SK-N-SH (cell line): ENCODE results near the gene ERI3. TPM values are rescaled to one million over a fixed set of nuclear protein-coding genes. Genes with fewer than 3 reads are reported as not detected.

ENCODE experiments used
- CTCF ChIA-PET: fragments of 300-600, 350-600 bp; formaldehyde crosslinking; extraction: SDS; loops from one replicate; lab custom pipeline; 2021; lab: Yijun Ruan, JAX
- POLR2A ChIA-PET: fragments of 350-600 bp; sonication (Branson Sonifier 250); formaldehyde crosslinking; extraction: SDS; loops from one replicate; lab custom pipeline; 2020; ENCODE audit warnings: antibody characterized with exemption, inconsistent platforms; lab: Yijun Ruan, JAX
- DNase-seq: peaks from one replicate; pipeline ENCODE4 v3.0.0; 2012
- H2AFZ ChIP-seq: fragments of 200-600 bp; sonication (generic); 2 replicates; pipeline ENCODE4 v1.8.1; 2016; ENCODE audit warnings: antibody characterized with exemption, mild to moderate bottlenecking, low read depth
- H3F3A ChIP-seq: fragments of 200-600 bp; sonication (generic); replicated peaks from 2 replicates; pipeline ENCODE3; 2016; ENCODE audit warnings: antibody characterized with exemption, mild to moderate bottlenecking; ENCODE audit not compliant: insufficient read depth
- H3K27ac ChIP-seq, 2 experiments: fragments of 200-500 bp in 1 of 2; fragments of 200-600 bp in 1 of 2; sonication (Bioruptor generic) in 1 of 2; sonication (generic), shearing (Covaris generic) in 1 of 2; 2 replicates each; pipeline versions ENCODE4 v1.5.1 to v1.6.1; 2014 to 2016; ENCODE audit warnings: low read depth in 2 of 2, inconsistent platforms in 1 of 2, low read length in 1 of 2, mild to moderate bottlenecking in 1 of 2, mixed read lengths in 1 of 2
- H3K27me3 ChIP-seq: fragments of 200-600 bp; sonication (generic), shearing (Covaris generic); 2 replicates; pipeline ENCODE4 v1.6.1; 2016; ENCODE audit warnings: mixed run types; ENCODE audit not compliant: insufficient read depth
- H3K36me3 ChIP-seq, 2 experiments: fragments of 200-500 bp in 1 of 2; fragments of 200-600 bp in 1 of 2; sonication (Bioruptor generic) in 1 of 2; sonication (generic) in 1 of 2; replicated peaks in 1 of 2; 2 replicates each; pipeline versions ENCODE3 to v1.5.1; 2014 to 2016; ENCODE audit warnings: low read length in 1 of 2, mild to moderate bottlenecking in 1 of 2; ENCODE audit not compliant: insufficient read depth in 2 of 2, control insufficient read depth in 1 of 2
- H3K4me1 ChIP-seq, 2 experiments: fragments of 200-500 bp in 1 of 2; fragments of 200-600 bp in 1 of 2; sonication (Bioruptor generic) in 1 of 2; sonication (generic), shearing (Covaris generic) in 1 of 2; 2 replicates each; pipeline versions ENCODE4 v1.5.1 to v1.6.1; 2014 to 2016; ENCODE audit warnings: low read depth in 1 of 2, low read length in 1 of 2, mixed run types in 1 of 2; ENCODE audit not compliant: insufficient read depth in 2 of 2, control insufficient read depth in 1 of 2
- H3K4me2 ChIP-seq: fragments of 200-600 bp; sonication (generic), shearing (Covaris generic); 2 replicates; pipeline ENCODE4 v1.6.1; 2017; ENCODE audit warnings: mixed run types
- H3K4me3 ChIP-seq, 2 experiments: fragments of 200-500 bp in 1 of 2; fragments of 200-600 bp in 1 of 2; sonication (Bioruptor generic) in 1 of 2; sonication (generic), shearing (Covaris generic) in 1 of 2; 2 replicates each; pipeline versions ENCODE4 v1.5.1 to v1.8.1; 2014 to 2016; ENCODE audit warnings: low read depth in 2 of 2, inconsistent platforms in 1 of 2, low read length in 1 of 2, mild to moderate bottlenecking in 1 of 2, mixed read lengths in 1 of 2, moderate library complexity in 1 of 2
- H3K79me2 ChIP-seq: fragments of 200-600 bp; sonication (generic); 2 replicates; pipeline ENCODE4 v1.8.1; 2017; ENCODE audit warnings: mild to moderate bottlenecking; ENCODE audit not compliant: insufficient read depth
- H3K9ac ChIP-seq: fragments of 200-600 bp; sonication (generic); 2 replicates; pipeline ENCODE4 v1.6.1; 2017; ENCODE audit warnings: mixed run types
- H3K9me2 ChIP-seq: fragments of 200-600 bp; sonication (generic); 2 replicates; pipeline ENCODE4 v1.6.1; 2017; ENCODE audit warnings: mixed run types
- H3K9me3 ChIP-seq: fragments of 200-600 bp; sonication (generic); 2 replicates; pipeline ENCODE4 v1.6.1; 2017; ENCODE audit warnings: mixed run types, mild to moderate bottlenecking, moderate library complexity
- H4K20me1 ChIP-seq: fragments of 200-600 bp; sonication (generic); 2 replicates; pipeline ENCODE4 v1.6.1; 2017; ENCODE audit warnings: mild to moderate bottlenecking, mixed run types; ENCODE audit not compliant: insufficient read depth
- ELF1 ChIP-seq: IDR thresholded peaks from 2 replicates; pipeline ENCODE4 v1.4.0; 2012
- EP300 ChIP-seq, 2 experiments: IDR thresholded peaks; 2 replicates each; pipeline versions ENCODE4 v1.4.0 to v1.6.1; 2012; ENCODE audit warnings: borderline replicate concordance in 1 of 2, low read depth in 1 of 2, low read length in 1 of 2
- GABPA ChIP-seq: IDR thresholded peaks from 2 replicates; pipeline ENCODE4 v1.4.0; 2012; ENCODE audit warnings: low read depth, mild to moderate bottlenecking
- GATA2 ChIP-seq: sonication (generic); formaldehyde crosslinking; IDR thresholded peaks from 2 replicates; pipeline ENCODE4 v1.5.0; 2020; ENCODE audit warnings: mild to moderate bottlenecking, missing genetic modification reagents
- MEF2A ChIP-seq: IDR thresholded peaks from 2 replicates; pipeline ENCODE4 v1.4.0; 2012; ENCODE audit warnings: low read depth, borderline replicate concordance
- MXI1 ChIP-seq: IDR thresholded peaks from 2 replicates; pipeline ENCODE4 v1.6.1; 2012; ENCODE audit warnings: mild to moderate bottlenecking, low read depth, low read length, improper control_type of control experiment
- NFIC ChIP-seq: IDR thresholded peaks from 2 replicates; pipeline ENCODE4 v1.4.0; 2012; ENCODE audit warnings: borderline replicate concordance
- NRF1 ChIP-seq: IDR thresholded peaks from 2 replicates; pipeline ENCODE4 v1.6.1; 2012; ENCODE audit warnings: low read depth, mild to moderate bottlenecking, low read length
- POLR2AphosphoS5 ChIP-seq: IDR thresholded peaks from 2 replicates; pipeline ENCODE4 v1.6.1; 2012; ENCODE audit warnings: low read depth, low read length
- RAD21 ChIP-seq: IDR thresholded peaks from 2 replicates; pipeline ENCODE4 v1.6.1; 2012; ENCODE audit warnings: mild to moderate bottlenecking, low read length
- RFX5 ChIP-seq: IDR thresholded peaks from 2 replicates; pipeline ENCODE4 v1.6.1; 2012; ENCODE audit warnings: mild to moderate bottlenecking, improper control_type of control experiment, low read length
- SIN3A ChIP-seq: IDR thresholded peaks from 2 replicates; pipeline ENCODE4 v1.6.1; 2012; ENCODE audit warnings: low read depth, mild to moderate bottlenecking, low read length, moderate library complexity, borderline replicate concordance
- TAF1 ChIP-seq: IDR thresholded peaks from 2 replicates; pipeline ENCODE4 v1.6.1; 2012; ENCODE audit warnings: low read depth, mild to moderate bottlenecking, low read length, moderate library complexity, borderline replicate concordance
- WGBS: methylation state at CpG from one replicate; pipeline ENCODE4 v1.1.6; 2017; ENCODE audit warnings: low lambda C conversion rate; 5-methylcytosine and 5-hydroxymethylcytosine counted together
- polyA plus RNA-seq, 3 experiments: library from polyadenylated mRNA; depleted of rRNA; stranded (reverse); fragments of >200 nt; gene quantifications; 2 replicates each; pipeline ENCODE4 v1.2.3, GENCODE V29; 2012
- TF ChIP-seq, protein P1 (sequence below): IDR thresholded peaks from 2 replicates; pipeline ENCODE4; 2012
- TF ChIP-seq, protein P2 (sequence below): fragments of 200-600 bp; sonication (generic); IDR thresholded peaks from 2 replicates; pipeline ENCODE4 v1.6.1; 2017; ENCODE audit warnings: antibody characterized with exemption, mild to moderate bottlenecking, moderate library complexity
- TF ChIP-seq, protein P3 (sequence below): fragments of 150-350 bp; IDR thresholded peaks from 2 replicates; pipeline ENCODE4 v1.6.1; 2016; ENCODE audit warnings: mild to moderate bottlenecking, low read depth, low read length
- TF ChIP-seq, protein P4 (sequence below): IDR thresholded peaks from 2 replicates; pipeline ENCODE4 v1.4.0; 2012; ENCODE audit warnings: low read depth, borderline replicate concordance

The ERI3 gene
- polyA plus RNA-seq, 1 of the 3 experiments (the other 2 are of a cell fraction): 60.7 TPM

DNA sequence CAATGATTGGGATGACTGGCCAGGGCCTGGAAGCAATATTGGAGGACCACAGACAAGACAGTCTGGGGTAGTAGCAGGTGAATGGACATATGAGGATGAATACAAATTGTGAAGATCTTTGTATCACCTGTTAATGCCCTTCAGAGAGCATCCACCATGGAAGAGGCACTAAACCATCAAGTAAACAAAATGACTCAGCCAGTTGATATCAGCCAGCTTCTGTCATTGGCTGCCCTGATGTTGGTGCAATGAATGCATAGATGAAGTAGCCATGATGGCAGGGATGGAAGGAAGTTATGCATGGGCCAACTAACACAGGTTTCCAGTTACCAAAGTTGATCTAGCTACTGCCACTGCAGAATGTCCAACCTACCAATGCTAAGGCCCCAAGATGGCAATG is 16.1 kb upstream of the ERI3 start:
- ChIA-PET POLR2A (no interaction called here), CTCF (no interaction called here)
- TF ChIP-seq MXI1 (no peak), TAF1 (no peak), NFIC (no peak)
- no peaks in the 10 kb centered on the region for H3K36me3 ChIP-seq
- H3F3A ChIP-seq: no peaks in the 10 kb centered on the region
- DNase-seq: no peak
- H3K4me3 ChIP-seq: no peak overlapping the region
- H2AFZ ChIP-seq: no peak overlapping the region
- no peak overlapping the region for H3K4me2 ChIP-seq
- no peak overlapping the region for H3K27ac ChIP-seq
- no peaks in the 10 kb centered on the region for H3K9me3 ChIP-seq
- H3K4me1 ChIP-seq: no peaks in the 10 kb centered on the region
- peaks cover 15% of the 10 kb centered on the region; the same call in 1 of the 2 replicates for H3K27me3 ChIP-seq
- H3K9me2 ChIP-seq: no peaks in the 10 kb centered on the region
- H3K9ac ChIP-seq: no peak overlapping the region
- H4K20me1 ChIP-seq: no peaks in the 10 kb centered on the region
- H3K79me2 ChIP-seq: no peaks in the 10 kb centered on the region

DNA sequence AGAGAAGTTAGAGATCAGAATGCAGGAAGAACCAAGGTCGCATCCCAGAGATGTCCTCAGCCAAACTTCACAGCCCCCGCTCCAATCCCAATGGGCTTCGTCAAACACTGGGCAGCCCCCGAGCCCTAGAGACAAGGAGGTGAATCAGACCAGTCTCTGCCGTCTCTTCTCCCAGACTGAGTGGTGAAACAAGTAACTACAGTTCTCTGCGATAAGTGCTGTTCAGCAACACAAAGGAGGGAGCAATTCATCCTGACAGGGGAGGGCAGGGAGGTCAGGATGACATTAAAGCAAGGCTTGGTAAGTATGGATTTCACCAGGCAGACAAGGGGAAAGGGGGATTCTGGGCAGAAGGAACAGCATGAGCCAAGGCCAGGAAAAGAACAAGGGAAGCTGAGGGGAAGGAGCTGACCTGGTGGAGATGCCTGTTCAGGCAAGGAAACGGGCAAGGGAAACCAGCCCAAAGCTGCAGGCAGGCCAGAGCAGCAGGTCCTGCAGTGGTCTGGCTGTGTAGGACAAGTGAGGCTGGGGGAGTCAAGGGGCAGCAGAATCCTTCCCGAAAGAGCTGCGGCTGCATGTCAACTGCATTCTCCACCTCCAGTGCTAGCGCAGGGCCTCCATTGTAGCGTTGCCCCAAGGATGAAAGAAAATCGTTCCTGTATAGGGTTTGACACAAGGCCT is 13.6 kb upstream of the ERI3 start:
- Histone ChIP-seq H2AFZ (no peak overlapping the region), H3F3A (no peaks in the 10 kb centered on the region), H3K9ac (no peak overlapping the region), H3K9me2 (no peaks in the 10 kb centered on the region), H3K9me3 (no peaks in the 10 kb centered on the region), H3K27me3 (peaks cover 21% of the 10 kb centered on the region; the same call in 1 of the 2 replicates), H3K4me1 (no peaks in the 10 kb centered on the region), H4K20me1 (no peaks in the 10 kb centered on the region), H3K36me3 (no peaks in the 10 kb centered on the region), H3K27ac (no peak overlapping the region), H3K79me2 (no peaks in the 10 kb centered on the region), H3K4me3 (no peak overlapping the region), H3K4me2 (no peak overlapping the region)
- 59% methylated on average over 12 of the region's 12 CpGs for WGBS
- POLR2A ChIA-PET: no interaction called here
- CTCF ChIA-PET: no interaction called here
- TF ChIP-seq, protein P1, sequence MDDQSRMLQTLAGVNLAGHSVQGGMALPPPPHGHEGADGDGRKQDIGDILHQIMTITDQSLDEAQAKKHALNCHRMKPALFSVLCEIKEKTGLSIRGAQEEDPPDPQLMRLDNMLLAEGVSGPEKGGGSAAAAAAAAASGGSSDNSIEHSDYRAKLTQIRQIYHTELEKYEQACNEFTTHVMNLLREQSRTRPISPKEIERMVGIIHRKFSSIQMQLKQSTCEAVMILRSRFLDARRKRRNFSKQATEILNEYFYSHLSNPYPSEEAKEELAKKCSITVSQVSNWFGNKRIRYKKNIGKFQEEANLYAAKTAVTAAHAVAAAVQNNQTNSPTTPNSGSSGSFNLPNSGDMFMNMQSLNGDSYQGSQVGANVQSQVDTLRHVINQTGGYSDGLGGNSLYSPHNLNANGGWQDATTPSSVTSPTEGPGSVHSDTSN: no peak
- no peak for TF ChIP-seq RFX5
- no peak for TF ChIP-seq NFIC
- TF ChIP-seq TAF1: no peak
- no peak for TF ChIP-seq MEF2A
- DNase-seq: no peak

DNA sequence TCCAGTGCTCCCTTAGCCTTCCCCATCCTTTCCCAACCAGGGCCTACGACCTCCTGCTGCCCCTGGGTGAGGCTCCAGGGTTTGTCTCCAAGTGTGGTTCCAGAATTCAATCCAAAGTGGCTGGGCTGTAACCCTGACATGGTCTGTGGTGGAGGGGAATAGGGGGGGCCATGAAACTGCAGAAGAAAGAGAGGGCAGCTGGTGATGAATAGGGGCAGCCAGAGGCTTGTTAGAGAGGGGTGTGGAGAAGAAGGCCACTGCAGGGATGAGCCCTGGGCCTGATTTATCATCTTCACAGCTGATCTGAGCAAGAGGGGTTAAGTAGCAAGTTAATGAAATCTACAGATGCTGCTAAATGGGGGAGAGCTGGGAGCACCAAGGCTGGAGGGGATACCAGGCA is 12.9 kb upstream of the ERI3 start:
- WGBS: 14% methylated on average over 1 of the region's 1 CpG
- no peaks in the 10 kb centered on the region for H4K20me1 ChIP-seq
- no peak for DNase-seq
- TF ChIP-seq, protein P2, sequence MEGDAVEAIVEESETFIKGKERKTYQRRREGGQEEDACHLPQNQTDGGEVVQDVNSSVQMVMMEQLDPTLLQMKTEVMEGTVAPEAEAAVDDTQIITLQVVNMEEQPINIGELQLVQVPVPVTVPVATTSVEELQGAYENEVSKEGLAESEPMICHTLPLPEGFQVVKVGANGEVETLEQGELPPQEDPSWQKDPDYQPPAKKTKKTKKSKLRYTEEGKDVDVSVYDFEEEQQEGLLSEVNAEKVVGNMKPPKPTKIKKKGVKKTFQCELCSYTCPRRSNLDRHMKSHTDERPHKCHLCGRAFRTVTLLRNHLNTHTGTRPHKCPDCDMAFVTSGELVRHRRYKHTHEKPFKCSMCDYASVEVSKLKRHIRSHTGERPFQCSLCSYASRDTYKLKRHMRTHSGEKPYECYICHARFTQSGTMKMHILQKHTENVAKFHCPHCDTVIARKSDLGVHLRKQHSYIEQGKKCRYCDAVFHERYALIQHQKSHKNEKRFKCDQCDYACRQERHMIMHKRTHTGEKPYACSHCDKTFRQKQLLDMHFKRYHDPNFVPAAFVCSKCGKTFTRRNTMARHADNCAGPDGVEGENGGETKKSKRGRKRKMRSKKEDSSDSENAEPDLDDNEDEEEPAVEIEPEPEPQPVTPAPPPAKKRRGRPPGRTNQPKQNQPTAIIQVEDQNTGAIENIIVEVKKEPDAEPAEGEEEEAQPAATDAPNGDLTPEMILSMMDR: no peak
- TF ChIP-seq NRF1: no peak
- TF ChIP-seq MXI1: no peak
- no peak for TF ChIP-seq RAD21
- TF ChIP-seq, protein P3, sequence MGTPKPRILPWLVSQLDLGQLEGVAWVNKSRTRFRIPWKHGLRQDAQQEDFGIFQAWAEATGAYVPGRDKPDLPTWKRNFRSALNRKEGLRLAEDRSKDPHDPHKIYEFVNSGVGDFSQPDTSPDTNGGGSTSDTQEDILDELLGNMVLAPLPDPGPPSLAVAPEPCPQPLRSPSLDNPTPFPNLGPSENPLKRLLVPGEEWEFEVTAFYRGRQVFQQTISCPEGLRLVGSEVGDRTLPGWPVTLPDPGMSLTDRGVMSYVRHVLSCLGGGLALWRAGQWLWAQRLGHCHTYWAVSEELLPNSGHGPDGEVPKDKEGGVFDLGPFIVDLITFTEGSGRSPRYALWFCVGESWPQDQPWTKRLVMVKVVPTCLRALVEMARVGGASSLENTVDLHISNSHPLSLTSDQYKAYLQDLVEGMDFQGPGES: no peak
- no peak for TF ChIP-seq TAF1
- TF ChIP-seq SIN3A: no peak
- no peak for TF ChIP-seq POLR2AphosphoS5
- TF ChIP-seq GATA2 (CRISPR knock-in tag): no peak
- no peak for TF ChIP-seq MEF2A
- no peak for TF ChIP-seq GABPA
- TF ChIP-seq ELF1: no peak
- TF ChIP-seq, protein P4, sequence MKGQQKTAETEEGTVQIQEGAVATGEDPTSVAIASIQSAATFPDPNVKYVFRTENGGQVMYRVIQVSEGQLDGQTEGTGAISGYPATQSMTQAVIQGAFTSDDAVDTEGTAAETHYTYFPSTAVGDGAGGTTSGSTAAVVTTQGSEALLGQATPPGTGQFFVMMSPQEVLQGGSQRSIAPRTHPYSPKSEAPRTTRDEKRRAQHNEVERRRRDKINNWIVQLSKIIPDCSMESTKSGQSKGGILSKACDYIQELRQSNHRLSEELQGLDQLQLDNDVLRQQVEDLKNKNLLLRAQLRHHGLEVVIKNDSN: no peak
- TF ChIP-seq EP300 (IDR thresholded peaks at IDR 0.05; ENCODE audit: borderline replicate concordance in 1 of 2, low read depth in 1 of 2, low read length in 1 of 2): no peak
- no peak for TF ChIP-seq NFIC

More for the DNA sequence above, 12.9 kb upstream of the ERI3 start:
- Histone ChIP-seq H3K4me3 (no peak overlapping the region), H3K9me3 (no peaks in the 10 kb centered on the region), H3K79me2 (no peaks in the 10 kb centered on the region), H3K9ac (no peak overlapping the region), H2AFZ (no peak overlapping the region), H3K27ac (no peak overlapping the region), H3K4me1 (no peaks in the 10 kb centered on the region), H3F3A (no peaks in the 10 kb centered on the region), H3K4me2 (no peak overlapping the region), H3K27me3 (peaks cover 21% of the 10 kb centered on the region; the same call in 1 of the 2 replicates), H3K36me3 (no peaks in the 10 kb centered on the region), H3K9me2 (no peaks in the 10 kb centered on the region)
- CTCF ChIA-PET: no interaction called here
- POLR2A ChIA-PET: no interaction called here
